Measurements from ENCODE around the gene HIPK4. TPM values are rescaled to one million over a fixed set of nuclear protein-coding genes. Genes with fewer than 3 reads are reported as not detected.

HIPK4 gene
- total RNA-seq, 2 experiments from 2014 or later: not detected

GRCh38 chr19:40366697-40367561 is 23.1 kb downstream of the HIPK4 start:
- Histone ChIP-seq H3K4me1 (ENCODE audit: insufficient read depth, low read length, poor library complexity, severe bottlenecking) (peaks cover 12% of the 10 kb centered on the region), H3K4me2 (ENCODE audit: low read length) (no peak overlapping the region), H3K9me2 (ENCODE audit: insufficient read depth, low read length) (no peaks in the 10 kb centered on the region), H3K9me3 (ENCODE audit: low read length) (no peaks in the 10 kb centered on the region), H2AFZ (ENCODE audit: low read length) (no peak overlapping the region), H3K4me3 (ENCODE audit: low read depth, low read length, poor library complexity, severe bottlenecking) (no peak overlapping the region), H3K36me3 (ENCODE audit: insufficient read depth, low read length) (no peaks in the 10 kb centered on the region), H4K20me1 (ENCODE audit: insufficient read depth, low read length) (no peaks in the 10 kb centered on the region), H3K27ac (ENCODE audit: low read depth, low read length, poor library complexity, severe bottlenecking) (no peak overlapping the region), H3K79me2 (ENCODE audit: insufficient read depth, low read depth, low read length) (no peaks in the 10 kb centered on the region)
- no peak for DNase-seq (ENCODE audit: low spot score)
- ChIA-PET CTCF (ENCODE audit: unreplicated experiment) (no interaction called here), POLR2A (no interaction called here)
- BruUV-seq (replicated peaks): no TSS peak
- no peak for TF ChIP-seq EZH2phosphoT487 (IDR thresholded peaks at IDR 0.05; ENCODE audit: borderline replicate concordance, low read depth, low read length)
- TF ChIP-seq CTCF (conservative IDR thresholded peaks at IDR 0.05; ENCODE audit: low read length): no peak
- intact Hi-C loops (cut with micrococcal nuclease; ENCODE audit: unreplicated experiment): no loop called here

GRCh38 chr19:40365613-40366401 is 24.2 kb downstream of the HIPK4 start:
- peaks cover 12% of the 10 kb centered on the region for H3K4me1 ChIP-seq (ENCODE audit: insufficient read depth, low read length, poor library complexity, severe bottlenecking)
- POLR2A ChIA-PET: interaction anchor here (0.5 to 1.0 kb wide), 3 partner anchors 9 to 144 kb away, joined by 3 to 4 read pairs (median 3); no protein-coding TSS in a partner anchor
- CTCF ChIA-PET (ENCODE audit: unreplicated experiment): interaction anchor here (0.6 kb wide), 1 partner anchor 147 kb away, joined by 6 read pairs; no protein-coding TSS in a partner anchor
- no peak for TF ChIP-seq CTCF (conservative IDR thresholded peaks at IDR 0.05; ENCODE audit: low read length)
- no peak for TF ChIP-seq EZH2phosphoT487 (IDR thresholded peaks at IDR 0.05; ENCODE audit: borderline replicate concordance, low read depth, low read length)
- peak overlapping the region; percentile 76 for H2AFZ ChIP-seq (ENCODE audit: low read length)
- H3K36me3 ChIP-seq (ENCODE audit: insufficient read depth, low read length): no peaks in the 10 kb centered on the region
- H3K4me2 ChIP-seq (ENCODE audit: low read length): peak overlapping the region; percentile 76
- intact Hi-C loops (cut with micrococcal nuclease; ENCODE audit: unreplicated experiment): loop anchor here (1.0 kb wide), 1 partner anchor 18 kb away; the partner anchor contains the start of genes C19orf47 and PLD3
- H3K27ac ChIP-seq (ENCODE audit: low read depth, low read length, poor library complexity, severe bottlenecking): no peak overlapping the region
- no peaks in the 10 kb centered on the region for H3K79me2 ChIP-seq (ENCODE audit: insufficient read depth, low read depth, low read length)
- BruUV-seq (replicated peaks): no TSS peak
- no peaks in the 10 kb centered on the region for H3K9me3 ChIP-seq (ENCODE audit: low read length)
- H3K4me3 ChIP-seq (ENCODE audit: low read depth, low read length, poor library complexity, severe bottlenecking): peak overlapping the region; percentile 57
- no peaks in the 10 kb centered on the region for H3K9me2 ChIP-seq (ENCODE audit: insufficient read depth, low read length)
- H4K20me1 ChIP-seq (ENCODE audit: insufficient read depth, low read length): no peaks in the 10 kb centered on the region
- DNase-seq (ENCODE audit: low spot score): peak; percentile 79
